Activated naive CD4-positive, alpha-beta T cell treated with anti-CD3 and anti-CD28 coated beads, Interleukin-2, amount 50 U/mL, for 72 hours (primary cell): ENCODE measurements around the gene SPTBN4. TPM values are rescaled to one million over a fixed set of nuclear protein-coding genes. Genes with fewer than 3 reads are reported as not detected.
"Not testable (repeated sequence)": the region's sequence is repeated elsewhere in the genome, so short reads cannot be mapped to it uniquely, and the experiment has no call there.

Experiments
- ATAC-seq, 2 donors: fragments of 150-1000 bp; cut with Tn5 transposase; 2 replicates each; pipeline ENCODE4 v1.10.0; 2021; ENCODE audit warnings: mild to moderate bottlenecking in 2 of 2, moderate library complexity in 2 of 2
- DNase-seq, 2 donors: peaks; one replicate each; pipeline ENCODE4 v3.0.0; 2021 to 2022; ENCODE audit warnings: low spot score in 2 of 2
- H3K27ac Mint-ChIP-seq, 2 donors: one replicate each; pipeline ENCODE4 v1.8.0; 2022; ENCODE audit warnings: mild to moderate bottlenecking in 2 of 2, mixed read lengths in 2 of 2
- H3K36me3 Mint-ChIP-seq, 2 donors: one replicate each; pipeline ENCODE4 v1.8.0; 2022; ENCODE audit warnings: mixed read lengths in 2 of 2
- H3K9me3 Mint-ChIP-seq, 2 donors: one replicate each; pipeline ENCODE4 v1.8.0; 2022; ENCODE audit warnings: mixed read lengths in 2 of 2
- total RNA-seq, 2 donors: library from RNA; stranded (reverse); gene quantifications; one replicate each; pipeline ENCODE4 v1.2.3, GENCODE V29; 2022

SPTBN4 gene
- total RNA-seq, 2 donors from 2014 or later = 3.7 to 4.2 TPM

DNA sequence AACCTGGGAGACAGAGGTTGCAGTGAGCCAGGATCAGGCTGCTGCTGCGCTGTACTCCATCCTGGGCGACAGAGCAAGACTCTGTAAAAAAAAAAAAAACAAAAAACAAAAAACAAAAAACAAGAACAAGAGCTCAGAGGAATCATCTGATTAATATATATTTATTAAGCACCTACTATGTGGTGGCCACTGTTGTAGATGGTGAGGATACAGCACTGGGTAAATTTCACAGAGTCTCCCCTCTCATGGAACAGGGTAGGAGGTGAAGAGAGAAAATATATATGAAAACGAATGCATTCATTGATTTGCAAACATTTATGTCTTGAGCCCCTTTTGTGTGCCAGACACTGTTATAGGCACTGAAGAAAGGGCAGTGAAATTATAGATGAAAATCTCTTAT lies 35.1 kb upstream of the SPTBN4 start:
- peaks cover 0 to 7% of the 10 kb centered on the region in 2 donors for H3K36me3 Mint-ChIP-seq
- ATAC-seq (no peak), DNase-seq (no peak)
- no peak overlapping the region for H3K27ac Mint-ChIP-seq
- no peaks in the 10 kb centered on the region for H3K9me3 Mint-ChIP-seq

GRCh38 chr19:40432760-40433159 lies 34.0 kb upstream of the SPTBN4 start:
- not testable (repeated sequence) for H3K36me3 Mint-ChIP-seq, ATAC-seq, DNase-seq, H3K9me3 Mint-ChIP-seq
- peak overlapping the region; percentile 95 to 99 for H3K27ac Mint-ChIP-seq

GRCh38 chr19:40433391-40434216 lies 33.2 kb upstream of the SPTBN4 start:
- DNase-seq (peak; percentile 48 to 65), ATAC-seq (peak; percentile 90 to 95)
- Mint-ChIP-seq H3K36me3 (peaks cover 0 to 7% of the 10 kb centered on the region in 2 donors), H3K9me3 (no peaks in the 10 kb centered on the region), H3K27ac (peak overlapping the region; percentile 95 to 99)

DNA sequence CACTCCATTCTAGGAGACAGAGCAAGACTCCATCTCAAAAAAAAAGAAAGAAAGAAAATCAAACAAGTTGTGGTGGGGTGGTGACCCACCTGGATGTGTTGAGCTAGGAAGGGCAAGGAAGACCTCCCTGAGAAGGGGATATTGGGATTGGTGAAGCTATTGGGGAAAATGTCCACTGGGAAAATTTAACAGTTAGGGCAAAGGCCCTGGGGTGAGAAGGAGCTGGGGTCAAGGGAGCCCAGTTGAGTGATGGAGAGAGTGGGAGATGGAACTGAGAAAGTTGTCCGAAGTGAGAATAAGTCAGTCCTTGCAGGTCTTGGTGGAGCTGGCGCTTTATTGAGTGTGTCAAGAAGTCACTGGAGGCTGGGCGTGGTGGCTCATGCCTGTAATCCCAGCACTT lies 28.5 kb upstream of the SPTBN4 start:
- Mint-ChIP-seq H3K27ac (peak overlapping the region in 1 of 2 donors; percentile 52), H3K36me3 (peaks cover 6 to 8% of the 10 kb centered on the region in 2 donors), H3K9me3 (no peaks in the 10 kb centered on the region)
- ATAC-seq = no peak
- DNase-seq = no peak

DNA sequence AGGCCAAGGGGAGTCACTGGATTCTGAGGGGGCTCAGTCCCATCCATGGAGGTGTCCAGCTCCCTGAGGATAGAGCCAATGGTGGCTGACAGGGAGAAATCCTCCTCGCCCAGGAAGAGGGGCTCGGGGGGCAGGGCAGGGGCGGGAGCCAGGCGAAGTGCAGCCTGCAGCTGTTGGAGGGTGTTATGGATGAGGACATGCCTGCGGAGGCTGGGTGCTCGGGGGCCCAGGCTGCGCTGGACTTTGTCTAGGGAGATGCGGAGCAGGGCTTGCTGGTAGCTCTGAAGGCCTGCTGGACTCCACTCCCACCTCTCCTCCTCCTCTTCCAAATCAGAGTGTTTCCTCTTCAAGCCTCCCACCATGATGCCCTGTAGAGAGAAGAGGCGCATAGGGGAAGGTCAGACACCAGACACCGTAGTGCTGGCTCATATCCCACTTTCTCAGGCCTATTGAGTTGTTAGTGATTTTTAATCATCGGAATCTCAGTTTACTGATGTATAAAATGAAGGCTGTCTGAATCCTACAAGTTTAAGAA lies 25.0 kb upstream of the SPTBN4 start:
- H3K9me3 Mint-ChIP-seq = no peaks in the 10 kb centered on the region

DNA sequence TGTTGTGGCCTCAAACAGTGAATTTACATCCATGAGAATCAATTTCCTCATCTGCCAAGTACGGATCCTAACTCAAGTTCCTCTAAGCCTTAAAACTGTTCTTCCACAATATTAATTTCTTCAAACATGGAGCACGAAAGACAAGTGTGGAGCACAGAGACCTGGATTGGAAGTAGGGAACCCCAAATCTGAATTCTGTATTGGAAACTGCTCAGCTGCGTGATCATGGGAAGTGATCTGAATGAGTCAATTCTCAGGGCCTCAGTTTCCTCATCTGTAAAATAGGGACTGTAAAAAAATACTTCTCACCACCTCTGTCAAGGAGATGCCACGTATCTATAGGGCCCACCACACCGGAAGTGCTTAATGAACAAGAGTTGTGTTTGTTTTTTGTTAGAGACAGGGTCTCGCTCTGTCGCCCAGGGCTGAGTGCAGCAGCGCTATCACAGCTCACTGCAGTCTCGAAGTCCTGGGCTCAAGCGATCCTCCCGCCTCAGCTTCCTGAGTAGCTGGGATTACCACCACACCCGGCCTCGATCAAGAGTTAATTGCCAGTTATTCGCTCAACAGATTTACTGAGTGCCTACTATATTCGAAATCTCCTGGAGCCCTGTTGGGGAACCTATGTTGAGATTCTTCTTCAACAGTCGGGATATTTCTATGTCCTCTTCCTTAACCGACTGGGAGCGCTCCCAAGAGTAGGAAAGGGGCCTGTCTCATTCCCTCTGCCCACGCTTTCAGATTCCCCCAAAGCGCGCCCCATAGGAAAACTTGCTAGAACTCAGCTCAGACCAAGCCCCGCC lies 24.3 kb upstream of the SPTBN4 start:
- no peak for ATAC-seq
- no peak for DNase-seq
- Mint-ChIP-seq H3K9me3 (no peaks in the 10 kb centered on the region), H3K36me3 (peaks cover 12 to 15% of the 10 kb centered on the region in 2 donors), H3K27ac (peak overlapping the region; percentile 89 to 95)

More for the DNA sequence above, 25.0 kb upstream of the SPTBN4 start:
- DNase-seq (no peak), ATAC-seq (no peak)
- Mint-ChIP-seq H3K27ac (peak overlapping the region; percentile 89 to 95), H3K36me3 (peaks cover 12 to 15% of the 10 kb centered on the region in 2 donors)

DNA sequence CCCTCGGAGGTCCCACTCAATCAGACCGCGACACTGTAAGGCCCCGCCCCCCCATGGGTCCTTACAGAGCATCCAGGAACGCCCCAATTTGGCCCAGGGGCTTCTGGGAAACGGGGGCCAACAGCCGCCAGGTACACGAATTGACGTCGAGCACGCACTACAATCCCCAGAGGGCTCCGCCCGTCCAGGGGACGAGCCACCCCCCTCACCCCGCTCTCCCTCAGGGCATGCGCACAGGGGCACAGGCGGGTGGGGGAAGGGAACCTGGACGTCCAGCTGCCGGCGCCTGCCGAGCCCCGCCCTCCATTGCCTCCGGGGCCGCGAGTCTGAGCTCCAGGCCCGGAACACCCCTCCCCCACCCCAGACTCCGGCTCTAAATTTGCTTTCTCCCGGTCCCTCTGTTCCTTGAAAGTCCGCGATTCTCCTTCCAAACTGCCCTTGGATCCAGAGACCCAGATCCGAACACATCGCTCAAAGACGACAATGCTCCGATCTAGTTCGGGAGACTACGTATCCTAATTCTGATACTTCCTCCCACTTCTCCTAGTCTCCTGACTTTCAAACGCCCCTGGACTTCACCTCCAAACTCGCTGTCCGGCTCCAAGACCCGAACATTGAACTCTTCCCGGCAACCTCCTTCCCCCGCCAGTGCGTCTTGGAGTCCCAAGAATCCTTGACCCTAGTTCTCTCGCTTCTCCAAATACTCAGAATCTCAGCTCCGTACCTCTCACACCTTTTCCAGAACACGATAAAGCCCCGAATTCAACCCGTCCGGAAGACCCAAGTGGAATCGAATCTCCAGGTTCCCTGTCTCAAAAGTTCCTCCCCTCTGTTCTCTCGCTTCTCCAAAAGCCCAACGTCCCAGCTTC lies 23.4 kb upstream of the SPTBN4 start:
- no peaks in the 10 kb centered on the region for H3K9me3 Mint-ChIP-seq
- peaks cover 12 to 15% of the 10 kb centered on the region in 2 donors for H3K36me3 Mint-ChIP-seq

DNA sequence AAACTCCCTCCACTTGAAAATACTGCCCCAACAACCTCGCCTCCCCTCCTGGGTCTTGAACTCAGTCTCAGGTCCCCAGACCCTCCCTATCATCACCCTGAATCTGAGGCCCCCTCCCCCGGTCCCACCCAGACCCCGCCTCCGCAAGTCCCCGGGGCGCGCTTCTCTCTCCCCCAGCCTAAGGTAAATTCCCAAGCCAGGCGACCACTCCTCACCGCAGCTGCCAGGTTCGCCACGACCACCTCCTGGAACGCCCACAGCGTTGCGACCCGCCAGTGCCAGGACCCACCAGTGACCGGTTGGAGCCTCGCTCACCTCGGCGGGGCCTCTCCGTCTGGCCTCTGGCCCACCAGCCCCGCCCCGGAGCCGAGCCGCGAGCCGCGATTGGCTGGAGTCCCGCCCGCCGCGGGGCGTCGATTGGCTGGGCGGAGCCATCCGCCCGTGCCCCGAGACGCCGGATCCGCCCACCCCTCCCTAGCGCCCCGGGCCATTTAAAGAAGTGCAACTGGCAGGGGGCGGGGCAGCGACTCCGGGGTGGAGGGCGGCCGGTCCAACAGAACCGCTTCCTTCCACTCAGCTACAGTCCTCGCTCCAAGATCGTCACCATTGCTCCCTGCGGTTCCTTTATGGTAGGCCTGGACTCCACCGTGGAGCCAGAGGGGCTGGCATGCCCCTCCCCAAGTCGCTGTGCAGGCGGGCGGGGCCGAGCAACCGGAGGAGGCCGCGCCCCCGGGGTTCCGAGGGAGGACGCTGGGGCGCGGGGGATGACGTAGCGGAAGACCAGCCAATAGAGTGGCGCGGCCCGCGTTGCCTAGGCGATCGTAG lies 22.6 kb upstream of the SPTBN4 start, which contains the start of gene SERTAD3:
TSS of gene SERTAD3 (minus strand) at position 336 of the 825 bp plus-strand sequence. CDS start 2,255 bp downstream, outside the sequence.
- peak; percentile 97 to 98 for DNase-seq

More for the DNA sequence above, 23.4 kb upstream of the SPTBN4 start:
- ATAC-seq (peak; percentile 76 to 84), DNase-seq (peak; percentile 96 to 98)
- peak overlapping the region; percentile 89 to 98 for H3K27ac Mint-ChIP-seq

DNA sequence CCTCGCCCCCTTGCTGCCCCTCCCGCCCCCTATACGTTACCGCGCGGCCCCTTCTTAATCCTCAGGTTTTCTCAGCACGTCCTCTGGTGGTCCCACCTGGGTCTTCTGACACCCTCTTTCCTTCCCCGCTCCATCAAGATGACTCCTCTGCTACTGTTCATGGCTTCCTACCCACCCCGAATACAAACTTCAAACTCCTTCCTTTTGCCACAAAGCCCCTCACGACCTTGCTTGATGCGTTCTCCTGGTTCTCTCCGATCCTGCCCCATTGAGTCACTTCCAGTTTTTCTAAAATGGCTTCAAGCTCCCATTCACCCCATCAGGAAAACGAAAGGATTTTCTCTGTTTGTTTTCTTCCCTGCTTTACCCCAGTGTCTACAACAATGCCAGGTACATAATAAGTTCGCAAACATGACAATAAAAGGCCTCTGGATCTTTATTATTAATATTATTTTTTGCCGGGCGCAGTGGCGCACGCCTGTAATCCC lies 21.9 kb upstream of the SPTBN4 start:
- H3K9me3 Mint-ChIP-seq = no peaks in the 10 kb centered on the region
- DNase-seq = no peak
- H3K27ac Mint-ChIP-seq = peak overlapping the region; percentile 89 to 96

More for the DNA sequence above, 22.6 kb upstream of the SPTBN4 start, which contains the start of gene SERTAD3:
- Mint-ChIP-seq H3K27ac (peak within 1 kb of the TSS; percentile 89 to 98), H3K9me3 (no peaks in the 10 kb centered on the region), H3K36me3 (peaks cover 12 to 15% of the 10 kb centered on the region in 2 donors)
- ATAC-seq = peak; percentile 78 to 82

DNA sequence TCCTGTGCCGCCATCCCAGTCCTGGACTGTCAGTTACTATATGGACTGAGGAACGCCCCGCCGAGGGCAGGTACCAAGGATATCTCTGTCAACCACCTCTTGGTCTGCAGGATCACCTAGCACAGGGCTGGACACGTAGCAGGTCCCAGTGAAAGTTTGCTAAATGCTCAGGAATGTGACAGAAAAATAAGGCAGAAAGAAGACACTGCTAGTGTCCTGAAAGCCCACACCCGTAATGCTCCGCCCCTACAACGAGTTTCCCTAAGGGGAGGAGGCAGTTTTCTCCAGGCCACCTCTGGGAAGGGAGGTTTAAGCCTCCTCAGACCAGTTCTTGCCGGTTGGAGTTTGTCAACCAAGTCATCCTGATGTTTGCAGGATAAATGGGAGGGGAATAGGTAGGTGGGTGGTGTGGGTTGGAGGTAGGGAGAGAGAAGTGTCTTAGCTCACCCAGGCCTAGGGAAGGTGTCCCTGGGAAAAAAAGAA lies 21.0 kb upstream of the SPTBN4 start:
- peaks cover 12 to 14% of the 10 kb centered on the region in 2 donors for H3K36me3 Mint-ChIP-seq
- no peaks in the 10 kb centered on the region for H3K9me3 Mint-ChIP-seq
- ATAC-seq (no peak), DNase-seq (no peak)
- peak overlapping the region; percentile 22 to 89 for H3K27ac Mint-ChIP-seq

More for the DNA sequence above, 21.9 kb upstream of the SPTBN4 start:
- ATAC-seq = no peak
- H3K36me3 Mint-ChIP-seq = peaks cover 12 to 15% of the 10 kb centered on the region in 2 donors

DNA sequence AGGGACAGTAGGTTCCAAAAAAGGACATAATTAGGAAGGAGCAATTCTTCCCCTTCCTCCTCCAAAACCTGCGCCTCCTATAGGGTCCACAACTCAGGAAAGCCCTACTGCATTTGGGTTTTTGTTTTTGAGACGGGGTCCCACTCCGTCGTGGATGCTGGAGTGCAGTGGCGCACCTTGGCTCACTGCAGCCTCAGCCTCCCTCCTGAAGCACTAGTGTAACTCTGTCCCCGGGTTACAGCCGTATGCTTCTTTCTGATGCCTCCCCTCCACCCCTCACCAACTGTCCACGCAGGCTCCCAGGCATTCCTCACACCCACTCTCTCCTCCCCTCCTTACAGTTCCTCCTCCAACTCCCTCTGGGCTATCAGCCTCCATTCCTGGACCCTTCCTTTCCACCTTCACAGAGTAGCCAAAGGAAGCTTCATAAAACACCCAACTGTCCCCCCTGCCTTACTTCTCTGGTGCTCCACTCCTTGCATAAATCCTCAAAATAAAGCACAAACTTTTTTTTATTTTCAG lies 20.5 kb upstream of the SPTBN4 start:
- DNase-seq = no peak

DNA sequence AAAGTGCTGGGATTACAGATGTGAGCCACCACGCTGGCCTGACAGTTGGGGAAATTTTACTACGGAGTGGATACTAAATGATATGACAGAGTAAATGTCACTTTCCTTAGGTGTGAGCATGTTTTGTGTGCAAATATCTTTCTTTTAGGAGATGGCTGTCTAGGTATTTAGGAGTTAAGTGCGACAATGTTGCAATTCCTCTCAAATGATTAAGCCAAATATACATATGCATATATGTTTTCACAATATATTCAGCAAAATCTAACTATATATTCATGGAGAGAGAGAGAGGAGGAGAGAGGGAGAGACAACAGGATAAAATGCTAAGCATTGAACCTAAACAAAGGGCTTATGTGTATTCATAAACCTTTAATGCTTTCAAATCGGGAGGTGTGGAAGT lies 17.3 kb upstream of the SPTBN4 start:
- DNase-seq = no peak
- no peak for ATAC-seq
- no peak overlapping the region for H3K27ac Mint-ChIP-seq
- H3K36me3 Mint-ChIP-seq = no peaks in the 10 kb centered on the region
- no peaks in the 10 kb centered on the region for H3K9me3 Mint-ChIP-seq

More for the DNA sequence above, 20.5 kb upstream of the SPTBN4 start:
- Mint-ChIP-seq H3K36me3 (peaks cover 9 to 12% of the 10 kb centered on the region in 2 donors), H3K9me3 (no peaks in the 10 kb centered on the region), H3K27ac (no peak overlapping the region)
- no peak for ATAC-seq

DNA sequence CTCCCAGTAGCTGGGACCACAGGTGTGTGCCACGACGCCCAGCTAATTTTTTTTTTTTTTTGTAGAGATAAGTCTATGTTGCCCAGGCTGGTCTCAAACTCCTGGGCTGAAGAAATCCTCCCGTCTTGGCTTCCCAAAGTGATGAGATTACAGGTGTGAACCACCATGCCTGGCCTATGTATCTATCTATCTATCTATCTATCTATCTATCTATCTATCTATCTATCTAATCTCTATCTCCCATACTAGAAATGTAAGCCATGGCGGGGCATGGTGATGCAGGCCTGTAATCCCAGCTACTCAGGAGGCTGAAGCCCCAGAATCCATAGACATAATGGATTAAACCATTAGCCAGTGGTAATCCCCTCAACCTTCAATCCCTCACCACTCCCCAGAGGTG lies 16.1 kb upstream of the SPTBN4 start:
- Mint-ChIP-seq H3K9me3 (no peaks in the 10 kb centered on the region), H3K27ac (peak overlapping the region in 1 of 2 donors; percentile 10), H3K36me3 (no peaks in the 10 kb centered on the region)
- DNase-seq (no peak), ATAC-seq (no peak)

DNA sequence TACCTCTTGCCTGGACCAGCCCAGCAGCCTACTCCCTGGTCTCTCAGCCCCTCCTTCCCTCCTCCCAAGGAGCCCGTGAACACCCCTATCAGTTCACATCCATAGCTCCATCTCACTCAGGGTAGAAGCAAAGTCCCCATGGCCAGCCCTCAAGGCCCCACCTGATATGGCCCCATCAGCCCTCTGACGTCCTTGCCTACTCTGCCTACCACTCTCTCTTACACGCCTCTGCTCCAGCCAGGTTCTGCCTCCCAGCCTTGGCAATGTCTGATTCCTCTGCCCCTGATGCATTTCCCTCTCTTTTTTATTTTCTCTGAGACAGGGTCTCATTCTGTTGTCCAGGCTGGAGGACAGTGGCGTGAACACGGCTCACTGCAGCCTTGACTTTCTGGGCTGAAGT lies 14.8 kb upstream of the SPTBN4 start:
- Mint-ChIP-seq H3K36me3 (no peaks in the 10 kb centered on the region), H3K9me3 (no peaks in the 10 kb centered on the region), H3K27ac (peak overlapping the region in 1 of 2 donors; percentile 66)
- no peak for ATAC-seq
- DNase-seq = no peak
